Lower lobe of right lung (tissue), 2 donors: Measurements from ENCODE around the gene SRD5A1. TPM values are rescaled to one million over a fixed set of nuclear protein-coding genes. Genes with fewer than 3 reads are reported as not detected.

Experiments
- ATAC-seq, 2 donors: fragments of 200-7000 bp; cut with Tn5 transposase; one replicate each; pipeline ENCODE4 v1.9.1; 2020 to 2022; ENCODE audit warnings: mild to moderate bottlenecking in 2 of 2, moderate library complexity in 2 of 2
- DNase-seq: peaks from one replicate; pipeline ENCODE4 v3.0.0-alpha.2; 2020
- H3K27ac ChIP-seq: fragments of 200-600 bp; one replicate; pipeline ENCODE4 v1.8.0; 2022
- H3K27me3 ChIP-seq: fragments of 200-600 bp; one replicate; pipeline ENCODE4 v1.8.0; 2022; ENCODE audit warnings: low read depth
- H3K36me3 ChIP-seq: fragments of 200-600 bp; one replicate; pipeline ENCODE4 v1.8.0; 2022; ENCODE audit warnings: mild to moderate bottlenecking
- H3K4me1 ChIP-seq: fragments of 200-600 bp; one replicate; pipeline ENCODE4 v1.8.0; 2022
- H3K4me3 ChIP-seq: fragments of 200-600 bp; one replicate; pipeline ENCODE4 v1.8.0; 2022; ENCODE audit warnings: mild to moderate bottlenecking
- H3K9me3 ChIP-seq: fragments of 200-600 bp; one replicate; pipeline ENCODE4 v1.8.0; 2022
- intact Hi-C: fragments of 100-400 bp; cut with DNase I; formaldehyde crosslinking; loops from one replicate; pipeline ENCODE4 v1.11.0; 2022
- total RNA-seq: library from RNA; stranded (reverse); fragmentation: NEBNext Ultra II Directional; extraction: Animal tissue kit (Norgen Biotek cat#: 25700); gene quantifications from one replicate; pipeline ENCODE4 v1.2.1, GENCODE V29; 2021
- TF ChIP-seq, protein P1 (sequence below): fragments of 200-600 bp; IDR thresholded peaks from one replicate; pipeline ENCODE4 v1.8.0; 2022; ENCODE audit warnings: antibody characterized with exemption, mild to moderate bottlenecking
- donor health status: DM: no; HTN: yes; CAD: no; lungs with severe emphysema.

Gene SRD5A1
- total RNA-seq, 1 donor from 2014 or later = 8.3 TPM

GRCh38 chr5:6701491-6701890 is 68.3 kb downstream of the SRD5A1 start:
- no peak overlapping the region for H3K27ac ChIP-seq
- H3K9me3 ChIP-seq = no peaks in the 10 kb centered on the region
- DNase-seq (no peak), ATAC-seq (no peak)
- peaks cover 13% of the 10 kb centered on the region for H3K27me3 ChIP-seq
- TF ChIP-seq, protein P1, sequence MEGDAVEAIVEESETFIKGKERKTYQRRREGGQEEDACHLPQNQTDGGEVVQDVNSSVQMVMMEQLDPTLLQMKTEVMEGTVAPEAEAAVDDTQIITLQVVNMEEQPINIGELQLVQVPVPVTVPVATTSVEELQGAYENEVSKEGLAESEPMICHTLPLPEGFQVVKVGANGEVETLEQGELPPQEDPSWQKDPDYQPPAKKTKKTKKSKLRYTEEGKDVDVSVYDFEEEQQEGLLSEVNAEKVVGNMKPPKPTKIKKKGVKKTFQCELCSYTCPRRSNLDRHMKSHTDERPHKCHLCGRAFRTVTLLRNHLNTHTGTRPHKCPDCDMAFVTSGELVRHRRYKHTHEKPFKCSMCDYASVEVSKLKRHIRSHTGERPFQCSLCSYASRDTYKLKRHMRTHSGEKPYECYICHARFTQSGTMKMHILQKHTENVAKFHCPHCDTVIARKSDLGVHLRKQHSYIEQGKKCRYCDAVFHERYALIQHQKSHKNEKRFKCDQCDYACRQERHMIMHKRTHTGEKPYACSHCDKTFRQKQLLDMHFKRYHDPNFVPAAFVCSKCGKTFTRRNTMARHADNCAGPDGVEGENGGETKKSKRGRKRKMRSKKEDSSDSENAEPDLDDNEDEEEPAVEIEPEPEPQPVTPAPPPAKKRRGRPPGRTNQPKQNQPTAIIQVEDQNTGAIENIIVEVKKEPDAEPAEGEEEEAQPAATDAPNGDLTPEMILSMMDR = no peak
- peaks cover 14% of the 10 kb centered on the region for H3K4me1 ChIP-seq
- H3K36me3 ChIP-seq = no peaks in the 10 kb centered on the region
- intact Hi-C loops = no loop called here
- H3K4me3 ChIP-seq = no peak overlapping the region

GRCh38 chr5:6702633-6703032 is 69.4 kb downstream of the SRD5A1 start:
- Histone ChIP-seq H3K27me3 (peaks cover 13% of the 10 kb centered on the region), H3K9me3 (no peaks in the 10 kb centered on the region), H3K4me1 (peaks cover 14% of the 10 kb centered on the region), H3K4me3 (no peak overlapping the region), H3K27ac (no peak overlapping the region), H3K36me3 (no peaks in the 10 kb centered on the region)
- DNase-seq = no peak
- ATAC-seq = no peak
- TF ChIP-seq, protein P1 = no peak
- intact Hi-C loops = no loop called here

- DNase-seq (no peak), ATAC-seq (no peak)
- Histone ChIP-seq H3K4me3 (no peak overlapping the region), H3K27ac (peak overlapping the region; percentile 51), H3K4me1 (peaks cover 14% of the 10 kb centered on the region), H3K27me3 (peaks cover 13% of the 10 kb centered on the region), H3K9me3 (no peaks in the 10 kb centered on the region), H3K36me3 (no peaks in the 10 kb centered on the region)
- TF ChIP-seq, protein P1 = no peak
- intact Hi-C loops = no loop called here
Observed at GRCh38 chr5:6703806-6704205, 70.6 kb downstream of the SRD5A1 start.

GRCh38 chr5:6704361-6704851 is 71.2 kb downstream of the SRD5A1 start:
- intact Hi-C loops = no loop called here
- Histone ChIP-seq H3K4me1 (peaks cover 14% of the 10 kb centered on the region), H3K27ac (peak overlapping the region; percentile 51), H3K4me3 (no peak overlapping the region), H3K36me3 (no peaks in the 10 kb centered on the region), H3K9me3 (no peaks in the 10 kb centered on the region), H3K27me3 (peaks cover 13% of the 10 kb centered on the region)
- TF ChIP-seq, protein P1 = no peak
- peak; percentile 89 to 94 for ATAC-seq
- DNase-seq = peak; percentile 64

DNA sequence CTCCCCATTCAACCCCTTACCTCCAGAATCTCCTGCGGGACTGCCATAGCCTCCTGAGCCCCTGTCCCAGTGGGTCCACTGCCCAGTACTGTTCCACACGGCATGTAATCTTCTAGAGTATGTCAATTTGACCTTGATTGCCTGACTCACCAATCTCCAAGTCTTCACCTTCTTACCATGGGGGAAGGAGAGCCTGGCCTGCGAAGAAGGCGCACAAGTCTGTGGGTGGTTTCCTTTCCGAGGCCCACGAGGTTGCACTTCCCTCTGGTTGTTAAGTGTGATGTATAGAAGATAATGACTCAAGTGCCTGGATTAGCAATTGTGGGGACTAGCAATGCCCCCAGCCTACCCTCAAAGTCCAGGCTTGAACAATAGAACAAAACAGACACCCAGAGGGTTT is 71.8 kb downstream of the SRD5A1 start:
- intact Hi-C loops = no loop called here
- Histone ChIP-seq H3K4me1 (peaks cover 14% of the 10 kb centered on the region), H3K9me3 (no peaks in the 10 kb centered on the region), H3K27me3 (peaks cover 9% of the 10 kb centered on the region), H3K36me3 (no peaks in the 10 kb centered on the region), H3K27ac (peak overlapping the region; percentile 51), H3K4me3 (no peak overlapping the region)
- no peak for DNase-seq
- peak in 1 of 2 donors; percentile 11 for ATAC-seq
- TF ChIP-seq, protein P1 = no peak
